ENCODE data around the gene UBXN6.

The UBXN6 gene

GRCh38 chr19:4442819-4443146 lies 14.8 kb downstream of the UBXN6 start:
- DNase-seq (ENCODE audit: low read depth), result no peak

GRCh38 chr19:4441994-4442818 lies 15.4 kb downstream of the UBXN6 start:
- no peak for DNase-seq (ENCODE audit: low read depth)

- no peak for DNase-seq (ENCODE audit: low read depth)
These were observed 18.4 kb downstream of the UBXN6 start for GRCh38 chr19:4439243-4439642.

GRCh38 chr19:4437103-4437502 lies 20.5 kb downstream of the UBXN6 start:
- no peak for DNase-seq (ENCODE audit: low read depth)

- no peak for DNase-seq (ENCODE audit: low read depth)
These were observed 21.4 kb downstream of the UBXN6 start for GRCh38 chr19:4436231-4436630.

- no peak for DNase-seq (ENCODE audit: low read depth)
These were observed 23.2 kb downstream of the UBXN6 start for GRCh38 chr19:4434391-4434790.

GRCh38 chr19:4432918-4433506 lies 24.6 kb downstream of the UBXN6 start:
- DNase-seq (ENCODE audit: low read depth), result no peak

GRCh38 chr19:4431808-4432674 lies 25.6 kb downstream of the UBXN6 start:
- DNase-seq (ENCODE audit: low read depth), result no peak

GRCh38 chr19:4431296-4431695 lies 26.3 kb downstream of the UBXN6 start:
- no peak for DNase-seq (ENCODE audit: low read depth)

GRCh38 chr19:4430760-4431159 lies 26.8 kb downstream of the UBXN6 start:
- DNase-seq (ENCODE audit: low read depth), result no peak

- no peak for DNase-seq (ENCODE audit: low read depth)
These were observed 27.8 kb downstream of the UBXN6 start for GRCh38 chr19:4429771-4430171.

- DNase-seq (ENCODE audit: low read depth), result no peak
These were observed 28.3 kb downstream of the UBXN6 start for GRCh38 chr19:4429256-4429655.

- DNase-seq (ENCODE audit: low read depth), result no peak
These were observed 29.1 kb downstream of the UBXN6 start for GRCh38 chr19:4428326-4428975.

- DNase-seq (ENCODE audit: low read depth), result no peak
These were observed 32.1 kb downstream of the UBXN6 start for GRCh38 chr19:4425537-4425936.

- DNase-seq (ENCODE audit: low read depth), result no peak
These were observed 34.0 kb downstream of the UBXN6 start for GRCh38 chr19:4423416-4424126.

GRCh38 chr19:4416268-4416667 lies 41.3 kb downstream of the UBXN6 start:
- DNase-seq (ENCODE audit: low read depth), result no peak

GRCh38 chr19:4415352-4415751 lies 42.2 kb downstream of the UBXN6 start:
- no peak for DNase-seq (ENCODE audit: low read depth)

GRCh38 chr19:4414800-4415321 lies 42.7 kb downstream of the UBXN6 start:
- no peak for DNase-seq (ENCODE audit: low read depth)

GRCh38 chr19:4414144-4414799 lies 43.3 kb downstream of the UBXN6 start:
- no peak for DNase-seq (ENCODE audit: low read depth)

- no peak for DNase-seq (ENCODE audit: low read depth)
These were observed 44.0 kb downstream of the UBXN6 start for GRCh38 chr19:4413588-4413987.
